CD4-positive, alpha-beta T cell treated with Interferon alpha-2 for 1 hour (primary cell): ENCODE results near the gene HPGD.

Experiments
- DNase-seq, 2 donors: peaks; one replicate each; pipeline ENCODE4 v3.0.0-alpha.2; 2020 to 2022

Gene HPGD

DNA sequence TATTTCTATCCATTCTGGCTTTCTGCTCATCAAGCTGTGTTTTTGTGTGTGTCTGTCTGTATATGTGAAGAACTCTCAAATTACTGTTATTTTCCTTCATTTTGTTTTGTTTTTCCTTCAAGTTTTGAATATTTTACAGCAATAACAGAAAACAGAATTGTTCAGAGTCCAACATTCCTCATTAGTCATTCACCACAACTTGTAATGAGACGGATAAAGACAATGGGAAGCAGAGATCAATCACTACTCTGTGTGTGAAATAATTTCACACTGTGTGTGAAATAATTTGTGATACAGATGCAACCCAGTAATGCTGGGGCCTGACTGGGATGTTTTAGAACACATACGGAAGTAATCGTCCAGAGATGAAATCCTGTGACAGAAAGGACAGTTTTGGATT, 55.2 kb downstream of the HPGD start:
- no peak for DNase-seq

DNA sequence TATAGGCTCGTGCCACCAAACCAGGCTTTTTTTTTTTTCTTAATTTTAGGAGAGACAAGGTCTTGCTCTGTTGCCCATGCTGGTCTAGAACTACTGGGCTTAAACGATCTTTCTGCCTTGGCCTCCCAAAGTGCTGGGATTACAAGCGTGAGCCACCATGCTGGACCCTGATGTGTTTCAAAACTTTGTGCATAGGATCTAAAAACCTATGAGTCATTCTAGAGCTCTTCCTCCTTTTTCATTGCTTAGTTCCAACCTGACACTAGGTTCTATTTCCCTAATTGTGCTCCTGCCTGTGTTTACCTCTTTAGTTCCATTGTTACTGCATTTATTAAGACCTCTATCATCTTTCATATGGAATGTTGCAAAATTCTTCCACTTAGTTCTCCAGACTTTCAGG, 57.3 kb downstream of the HPGD start:
- no peak for DNase-seq

DNA sequence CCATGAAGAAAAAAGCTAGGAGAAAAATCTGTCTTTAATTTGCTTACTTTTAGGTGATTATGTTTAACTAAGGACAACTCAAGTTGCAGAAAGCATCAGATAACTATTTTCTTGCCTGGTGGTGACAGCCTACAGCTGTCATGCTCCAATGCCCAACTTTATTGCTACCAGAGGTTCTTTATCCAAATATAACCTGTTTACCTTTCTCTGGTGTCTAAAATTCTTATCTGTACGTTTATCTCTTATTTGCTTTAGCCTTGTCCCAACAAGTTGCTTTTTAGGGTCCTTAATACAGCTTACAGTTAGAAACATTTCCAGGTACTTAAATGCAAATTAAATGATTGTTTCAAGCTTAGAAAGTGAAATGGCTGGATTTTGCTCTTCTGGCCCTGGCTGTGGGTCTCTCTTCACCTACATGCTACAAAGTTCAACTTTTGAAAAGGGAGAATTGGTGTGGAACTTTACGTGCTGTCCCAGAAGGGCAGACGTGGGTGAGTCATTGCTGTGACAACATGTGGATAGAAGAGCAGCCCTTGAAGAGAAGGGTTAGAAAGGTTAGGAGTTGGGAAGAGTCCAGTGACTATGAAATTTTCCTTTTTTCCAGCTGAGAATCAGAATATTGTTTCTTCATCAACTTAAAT, 60.7 kb downstream of the HPGD start:
- DNase-seq = no peak

DNA sequence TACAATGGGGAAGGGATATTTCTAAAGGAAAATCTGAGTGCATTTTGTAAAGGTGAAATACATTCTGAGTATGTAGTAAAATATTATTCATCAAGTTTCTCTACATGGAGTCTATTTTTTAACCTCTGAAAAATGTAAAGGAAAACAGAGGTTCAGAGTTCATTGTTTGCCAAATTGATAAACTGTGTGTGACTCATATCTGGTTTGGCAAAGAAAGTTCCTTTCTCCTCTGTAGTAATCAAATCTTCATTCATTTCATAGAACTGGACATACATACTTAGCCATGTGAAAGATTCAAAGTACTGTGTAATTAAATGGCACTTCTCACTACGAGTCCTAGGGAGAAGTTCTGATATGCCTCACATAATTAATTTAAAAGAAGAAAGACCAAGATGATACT, 61.6 kb downstream of the HPGD start:
- no peak for DNase-seq

DNA sequence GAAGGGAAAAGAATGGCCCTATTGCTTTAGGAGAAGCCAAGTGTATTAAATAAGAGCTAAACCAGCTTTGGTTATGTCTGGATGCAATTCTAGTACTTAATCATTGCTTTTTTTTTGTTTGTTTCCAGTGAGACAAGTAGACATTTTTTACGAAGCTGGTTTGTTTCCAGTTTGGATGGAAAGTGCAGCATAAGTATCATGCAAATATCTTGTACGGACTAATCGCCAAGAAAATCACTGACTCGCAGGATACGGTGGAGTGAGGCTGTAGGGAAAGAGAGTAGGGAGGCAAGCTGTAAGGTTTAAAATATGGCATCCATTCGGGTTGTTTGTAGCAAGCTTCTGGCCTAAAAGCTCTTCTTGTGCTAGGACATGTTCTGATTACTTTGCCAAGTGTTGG, 64.8 kb downstream of the HPGD start:
- DNase-seq = no peak

DNA sequence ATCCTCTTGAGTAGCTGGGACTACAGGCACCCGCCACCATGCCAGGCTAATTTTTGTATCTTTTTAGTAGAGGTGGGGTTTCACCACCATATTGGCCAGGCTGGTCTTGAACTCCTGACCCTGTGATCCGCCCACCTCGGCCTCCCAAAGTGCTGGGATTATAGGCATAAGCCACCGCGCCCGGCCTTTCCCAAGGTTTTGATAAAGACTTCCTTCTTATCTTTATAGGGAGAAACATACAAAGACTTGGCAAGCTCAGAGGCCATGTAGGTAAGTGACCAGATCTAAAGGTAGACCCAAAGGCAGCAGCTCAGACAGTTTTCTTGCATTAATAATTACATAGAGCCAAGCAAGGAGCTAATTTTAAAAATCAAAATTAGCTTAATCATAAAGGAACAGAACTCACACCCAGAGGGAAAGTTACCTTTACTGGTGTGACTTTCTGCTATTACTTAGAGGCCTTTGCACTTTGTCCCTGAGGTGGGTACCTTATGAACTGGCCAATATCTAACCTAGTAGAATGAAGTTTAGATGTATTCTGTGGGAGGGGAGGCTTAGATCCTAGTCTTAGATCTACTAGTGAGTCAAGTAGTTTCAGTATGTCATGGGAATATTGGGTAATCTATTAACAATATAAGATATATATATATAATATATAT, 67.3 kb downstream of the HPGD start:
- no peak for DNase-seq

DNA sequence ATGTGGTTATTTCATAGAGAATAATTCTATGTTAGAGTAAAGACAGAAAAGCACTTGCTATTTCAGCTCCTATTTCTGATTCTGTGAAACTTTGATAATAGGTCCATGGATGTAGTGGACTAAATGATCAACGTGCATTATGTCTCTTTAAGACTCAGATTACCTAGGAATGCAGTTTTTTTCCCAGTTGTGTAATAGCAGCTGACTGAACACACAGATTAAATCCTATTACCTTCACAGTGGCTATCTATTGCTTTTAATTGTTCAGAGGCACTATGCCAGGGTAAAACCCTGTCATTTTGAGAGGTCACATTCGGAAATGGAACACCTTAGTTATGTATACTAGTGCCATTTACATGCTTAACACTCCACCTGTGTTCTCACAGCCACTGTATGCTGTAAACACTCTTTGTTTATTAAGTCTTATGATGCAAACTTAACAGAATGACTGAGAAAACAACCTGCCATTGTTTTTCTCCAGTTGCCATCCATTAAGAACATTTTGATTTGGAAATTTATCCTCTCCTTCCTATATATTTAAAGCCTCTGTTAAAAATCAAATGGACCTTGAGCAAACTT, 70.5 kb downstream of the HPGD start:
- no peak for DNase-seq

DNA sequence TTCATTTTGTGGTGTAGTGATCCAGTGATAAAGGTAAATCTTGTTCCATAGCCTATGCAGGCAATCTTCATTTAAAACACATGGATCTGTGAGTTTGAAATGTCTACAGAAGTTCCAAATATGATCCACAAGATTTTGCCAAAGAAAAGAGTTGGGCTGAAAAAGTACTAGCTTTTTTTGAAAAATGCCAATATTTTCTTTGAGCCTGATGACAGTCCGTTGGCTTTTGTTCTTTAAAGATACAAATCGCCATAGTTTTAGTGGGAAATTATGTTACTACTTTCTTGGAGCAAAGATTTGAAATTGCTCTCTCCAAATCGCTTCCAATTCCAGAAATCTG, 71.5 kb downstream of the HPGD start:
- DNase-seq = no peak

DNA sequence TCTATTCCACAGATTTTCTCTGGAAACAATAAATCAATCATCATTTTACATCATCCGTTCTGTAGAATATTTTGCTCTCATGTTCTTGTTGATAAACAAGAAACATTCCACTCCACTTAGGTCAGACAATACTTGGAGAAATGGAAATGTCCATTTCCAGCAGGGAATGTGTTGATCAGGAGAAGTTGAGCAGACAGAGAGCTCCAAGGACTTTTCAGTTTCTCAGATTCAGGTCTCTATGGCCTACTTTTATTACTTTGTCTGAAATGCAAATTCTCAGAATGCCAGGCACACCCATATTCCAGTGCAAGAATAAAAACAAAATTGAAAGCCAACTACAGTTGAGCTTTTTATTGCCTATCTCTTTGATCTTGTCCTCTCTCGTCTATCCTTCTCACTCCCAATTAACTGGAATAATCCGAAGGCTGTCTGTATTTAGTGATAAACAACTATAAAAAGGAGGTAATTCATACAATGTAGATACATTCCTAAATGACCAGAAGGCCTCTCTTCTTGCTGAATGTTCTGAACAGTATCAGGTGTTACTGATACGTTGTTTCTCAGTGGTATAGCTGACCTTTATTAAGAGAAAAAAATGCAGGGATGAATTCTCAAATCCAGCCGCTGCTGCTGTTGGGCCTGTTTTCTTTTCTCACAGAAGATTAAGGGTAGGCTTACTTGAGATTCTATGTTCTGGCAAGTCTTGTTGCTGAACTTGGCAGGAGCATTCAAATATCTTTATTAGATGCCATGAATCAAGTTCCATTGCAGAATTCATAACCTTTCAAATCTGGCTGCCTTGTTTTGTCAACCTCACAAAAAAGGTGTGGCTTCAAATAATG, 72.1 kb downstream of the HPGD start:
- DNase-seq = no peak

DNA sequence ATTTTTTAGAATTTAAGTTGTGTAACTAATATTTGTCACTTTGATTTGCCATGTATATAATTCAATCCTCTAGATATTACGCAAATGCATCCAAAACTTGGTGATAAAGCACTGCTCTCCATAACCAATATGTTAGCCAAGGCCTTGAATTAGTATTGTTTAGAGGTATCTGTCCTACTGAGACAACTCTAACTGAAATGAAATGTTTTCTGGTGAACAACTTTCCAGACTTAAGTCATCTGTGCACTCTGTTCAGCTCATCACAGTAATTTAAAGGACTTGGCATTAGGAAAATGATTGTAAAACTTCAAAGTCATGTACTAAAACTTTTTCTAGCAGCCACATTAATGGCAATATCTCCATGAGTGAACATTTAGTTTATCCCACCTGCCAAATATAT, 73.1 kb downstream of the HPGD start:
- no peak for DNase-seq

DNA sequence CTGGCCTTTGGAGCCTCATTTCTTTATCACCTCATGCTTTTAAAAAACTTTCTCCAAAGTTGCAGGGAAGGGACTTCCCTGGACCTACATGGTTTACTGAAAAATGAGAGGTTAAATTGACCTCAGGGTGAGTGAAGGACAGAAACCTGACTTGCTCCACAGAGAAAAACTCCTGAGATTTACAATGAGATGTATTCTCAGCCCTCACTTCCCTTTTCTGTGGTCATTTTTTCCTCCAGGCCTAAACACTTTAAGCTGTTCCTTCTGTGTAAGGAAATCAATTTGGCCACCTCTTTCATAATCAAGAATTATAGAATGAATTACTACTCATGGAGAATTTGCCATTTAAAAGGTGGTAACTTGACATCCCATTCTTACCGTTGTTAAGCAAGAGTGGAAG, 77.9 kb downstream of the HPGD start:
- DNase-seq = no peak
